ENCODE results near the gene RCOR1.

- TF ChIP-seq CTCF (IDR thresholded peaks at IDR 0.05; ENCODE audit: low read length) = no peak
- TF ChIP-seq EZH2 (IDR thresholded peaks at IDR 0.05; ENCODE audit: borderline replicate concordance, low read length) = no peak
Observed at GRCh38 chr14:102729825-102730224, 137.4 kb downstream of the RCOR1 start.

Data from OCI-LY1 (cell line).